GM12891 (cell line): Measurements from ENCODE around the gene RASA3.

Experiments used
- PAX5 ChIP-seq: IDR thresholded peaks from 2 replicates; pipeline ENCODE4 v1.6.1; 2011; ENCODE audit warnings: low read length, moderate library complexity, mild to moderate bottlenecking; ENCODE audit not compliant: insufficient read depth, severe bottlenecking
- POLR2A ChIP-seq: IDR thresholded peaks from 2 replicates; pipeline ENCODE4 v1.6.1; 2011; ENCODE audit warnings: low read depth, low read length, control low read depth
- POLR2AphosphoS5 ChIP-seq: IDR thresholded peaks from 2 replicates; pipeline ENCODE4 v1.6.1; 2011; ENCODE audit warnings: low read depth, low read length, control low read depth
- POU2F2 ChIP-seq: IDR thresholded peaks from 2 replicates; pipeline ENCODE4 v1.6.1; 2011; ENCODE audit warnings: low read depth, mild to moderate bottlenecking, control low read depth, low read length, moderate library complexity
- SPI1 ChIP-seq: IDR thresholded peaks from 2 replicates; pipeline ENCODE4 v1.6.1; 2011; ENCODE audit warnings: low read depth, low read length, control low read depth
- TAF1 ChIP-seq: IDR thresholded peaks from 2 replicates; pipeline ENCODE4 v1.6.1; 2011; ENCODE audit warnings: low read depth, low read length, control low read depth

DNA sequence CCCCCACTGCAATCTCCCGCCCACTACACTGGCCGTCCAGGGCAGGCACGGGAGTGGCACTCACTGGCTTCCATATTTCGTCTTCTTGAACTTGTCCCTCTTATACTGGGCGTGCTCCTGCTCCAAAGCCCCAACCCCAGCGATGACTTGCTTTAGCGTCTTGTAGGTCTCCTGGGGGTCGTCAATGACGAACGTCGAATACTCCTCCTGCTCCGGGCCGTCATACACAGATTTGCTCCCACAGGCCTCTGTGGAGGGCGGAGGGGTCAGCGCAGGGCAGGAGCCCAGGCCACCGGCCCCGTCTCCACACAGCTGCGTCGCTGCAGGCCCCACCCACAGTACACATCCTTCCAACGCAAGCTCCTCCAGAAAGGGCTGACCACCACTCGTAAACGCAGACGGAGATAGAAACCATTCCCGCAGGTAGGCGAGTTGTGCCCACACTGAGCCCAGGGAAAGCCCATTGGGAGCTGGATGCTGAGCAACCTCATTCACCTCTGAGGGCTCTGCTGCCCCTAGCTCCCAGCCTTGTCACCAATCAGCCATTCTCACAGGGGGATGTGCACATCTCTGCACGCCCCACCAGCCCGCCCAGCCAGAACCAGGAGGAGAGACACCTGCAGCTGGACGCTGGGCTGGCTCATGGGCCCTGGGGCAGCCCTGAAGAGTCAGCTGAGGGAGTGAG, 150.7 kb downstream of the RASA3 start:
- TF ChIP-seq POLR2A (no peak), SPI1 (no peak), TAF1 (no peak), POLR2AphosphoS5 (no peak), POU2F2 (no peak), PAX5 (no peak)
